Inflammatory macrophage (primary cell): ENCODE data around the gene TBX22.
"Not testable (repeated sequence)": the region's sequence is repeated elsewhere in the genome, so short reads cannot be mapped to it uniquely, and the experiment has no call there.

ENCODE experiments used
- DNase-seq, 2 donors: peaks; one replicate each; pipeline ENCODE4 v3.0.0-alpha.2; 2020 to 2022
- total RNA-seq, 18 experiments: gene quantifications; one replicate each; lab custom pipeline; 2026; ENCODE audit warnings: mixed read lengths in 6 of 18, inconsistent platforms in 2 of 18; lab: John Stamatoyannopoulos, UW

TBX22 gene
- 0 to 0.03 (median 0) reads per million in 18 experiments for total RNA-seq

- no peak for DNase-seq
These were observed at the start of gene TBX22 for GRCh38 chrX:80014141-80014940. Gene TBX22, plus strand, starts transcription at chrX:80014753. Its CDS starts 7,517 bp downstream, at chrX:80022270.

- DNase-seq: no peak
These were observed 38.9 kb upstream of the TBX22 start for GRCh38 chrX:79975605-79976004.

GRCh38 chrX:80004458-80004857 is 10.1 kb upstream of the TBX22 start:
- no peak for DNase-seq

- no peak for DNase-seq
These were observed 3.0 kb upstream of the TBX22 start for GRCh38 chrX:80011522-80011921.

- no peak for DNase-seq
These were observed 1.6 kb downstream of the TBX22 start for GRCh38 chrX:80016182-80016581.

- DNase-seq: no peak
These were observed 7.1 kb downstream of the TBX22 start for GRCh38 chrX:80021621-80022020.

- no peak for DNase-seq
These were observed 7.9 kb downstream of the TBX22 start for GRCh38 chrX:80022363-80023031.

- no peak for DNase-seq
These were observed 11.6 kb downstream of the TBX22 start for GRCh38 chrX:80026116-80026515.

GRCh38 chrX:80066156-80066555 is 51.6 kb downstream of the TBX22 start:
- DNase-seq: not testable (repeated sequence)

GRCh38 chrX:80075625-80076024 is 61.1 kb downstream of the TBX22 start:
- DNase-seq: not testable (repeated sequence)
